HG03558 (cell line): ENCODE data around the gene NAPEPLD.
"Not testable (repeated sequence)": the region's sequence is repeated elsewhere in the genome, so short reads cannot be mapped to it uniquely, and the experiment has no call there.

Experiments
- ATAC-seq: cut with Tn5 transposase; IDR thresholded peaks from one replicate; pipeline ENCODE4 v1.9.1; 2021; ENCODE audit warnings: moderate number of reproducible peaks; ENCODE audit not compliant: unreplicated experiment; ENCODE audit errors: extremely low read depth

The NAPEPLD gene

GRCh38 chr7:103116511-103116910 lies 32.4 kb downstream of the NAPEPLD start:
- ATAC-seq: no peak

GRCh38 chr7:103115771-103116170 lies 33.1 kb downstream of the NAPEPLD start:
- ATAC-seq: no peak

- no peak for ATAC-seq
These were observed 34.3 kb downstream of the NAPEPLD start for GRCh38 chr7:103114576-103115008.

GRCh38 chr7:103113164-103113563 lies 35.7 kb downstream of the NAPEPLD start:
- ATAC-seq: no peak

GRCh38 chr7:103106703-103107070 lies 42.2 kb downstream of the NAPEPLD start:
- ATAC-seq: not testable (repeated sequence)

- ATAC-seq: no peak
These were observed 42.7 kb downstream of the NAPEPLD start for GRCh38 chr7:103106005-103106702.

- ATAC-seq: no peak
These were observed 47.4 kb downstream of the NAPEPLD start for GRCh38 chr7:103101543-103101942.

- ATAC-seq: no peak
These were observed 48.6 kb downstream of the NAPEPLD start for GRCh38 chr7:103100348-103100747.

GRCh38 chr7:103097041-103097440 lies 51.9 kb downstream of the NAPEPLD start:
- ATAC-seq: no peak

- ATAC-seq: not testable (repeated sequence)
These were observed 53.3 kb downstream of the NAPEPLD start for GRCh38 chr7:103095558-103095957.

- ATAC-seq: no peak
These were observed 54.8 kb downstream of the NAPEPLD start for GRCh38 chr7:103094102-103094501.

- no peak for ATAC-seq
These were observed 55.5 kb downstream of the NAPEPLD start for GRCh38 chr7:103093429-103093828.

- ATAC-seq: not testable (repeated sequence)
These were observed 56.6 kb downstream of the NAPEPLD start for GRCh38 chr7:103092321-103092720.

GRCh38 chr7:103083210-103083609 lies 65.7 kb downstream of the NAPEPLD start:
- no peak for ATAC-seq

GRCh38 chr7:103082497-103082896 lies 66.4 kb downstream of the NAPEPLD start:
- ATAC-seq: no peak

GRCh38 chr7:103080923-103081322 lies 68.0 kb downstream of the NAPEPLD start:
- ATAC-seq: no peak

GRCh38 chr7:103079836-103080235 lies 69.1 kb downstream of the NAPEPLD start:
- no peak for ATAC-seq

GRCh38 chr7:103078226-103078625 lies 70.7 kb downstream of the NAPEPLD start:
- not testable (repeated sequence) for ATAC-seq

GRCh38 chr7:103077318-103077717 lies 71.6 kb downstream of the NAPEPLD start:
- ATAC-seq: no peak

- ATAC-seq: no peak
These were observed 72.1 kb downstream of the NAPEPLD start for GRCh38 chr7:103076764-103077163.

GRCh38 chr7:103075337-103075918 lies 73.5 kb downstream of the NAPEPLD start:
- peak; percentile 27 for ATAC-seq
